ENCODE results near the gene ZRANB2.

ZRANB2 gene

DNA sequence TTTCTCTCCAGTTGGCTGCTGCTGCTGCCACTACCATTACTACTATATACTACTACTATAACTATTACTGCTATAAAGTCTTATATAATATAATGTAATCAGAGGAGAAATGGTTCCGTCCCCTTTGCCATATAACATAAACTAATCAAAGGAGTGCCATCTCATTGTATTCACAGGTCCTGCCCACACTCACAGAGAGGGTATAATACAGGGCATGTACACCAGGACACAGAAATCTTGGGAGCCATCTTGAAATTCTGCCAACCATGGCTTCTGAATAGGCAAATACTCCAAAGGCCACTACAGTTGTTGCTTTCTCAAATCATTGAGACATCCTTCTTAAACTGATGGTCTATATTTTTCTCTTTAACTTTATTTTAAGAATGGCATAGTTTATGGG, 6.9 kb upstream of the ZRANB2 start:
- TF ChIP-seq, protein P1, sequence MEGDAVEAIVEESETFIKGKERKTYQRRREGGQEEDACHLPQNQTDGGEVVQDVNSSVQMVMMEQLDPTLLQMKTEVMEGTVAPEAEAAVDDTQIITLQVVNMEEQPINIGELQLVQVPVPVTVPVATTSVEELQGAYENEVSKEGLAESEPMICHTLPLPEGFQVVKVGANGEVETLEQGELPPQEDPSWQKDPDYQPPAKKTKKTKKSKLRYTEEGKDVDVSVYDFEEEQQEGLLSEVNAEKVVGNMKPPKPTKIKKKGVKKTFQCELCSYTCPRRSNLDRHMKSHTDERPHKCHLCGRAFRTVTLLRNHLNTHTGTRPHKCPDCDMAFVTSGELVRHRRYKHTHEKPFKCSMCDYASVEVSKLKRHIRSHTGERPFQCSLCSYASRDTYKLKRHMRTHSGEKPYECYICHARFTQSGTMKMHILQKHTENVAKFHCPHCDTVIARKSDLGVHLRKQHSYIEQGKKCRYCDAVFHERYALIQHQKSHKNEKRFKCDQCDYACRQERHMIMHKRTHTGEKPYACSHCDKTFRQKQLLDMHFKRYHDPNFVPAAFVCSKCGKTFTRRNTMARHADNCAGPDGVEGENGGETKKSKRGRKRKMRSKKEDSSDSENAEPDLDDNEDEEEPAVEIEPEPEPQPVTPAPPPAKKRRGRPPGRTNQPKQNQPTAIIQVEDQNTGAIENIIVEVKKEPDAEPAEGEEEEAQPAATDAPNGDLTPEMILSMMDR (conservative IDR thresholded peaks at IDR 0.05; ENCODE audit: control insufficient read depth, insufficient read depth, low read depth, low read length), result no peak
- H3K4me3 ChIP-seq (ENCODE audit: control insufficient read depth, low read depth, low read length), result no peak overlapping the region
- no peak for DNase-seq (ENCODE audit: low read depth)

DNA sequence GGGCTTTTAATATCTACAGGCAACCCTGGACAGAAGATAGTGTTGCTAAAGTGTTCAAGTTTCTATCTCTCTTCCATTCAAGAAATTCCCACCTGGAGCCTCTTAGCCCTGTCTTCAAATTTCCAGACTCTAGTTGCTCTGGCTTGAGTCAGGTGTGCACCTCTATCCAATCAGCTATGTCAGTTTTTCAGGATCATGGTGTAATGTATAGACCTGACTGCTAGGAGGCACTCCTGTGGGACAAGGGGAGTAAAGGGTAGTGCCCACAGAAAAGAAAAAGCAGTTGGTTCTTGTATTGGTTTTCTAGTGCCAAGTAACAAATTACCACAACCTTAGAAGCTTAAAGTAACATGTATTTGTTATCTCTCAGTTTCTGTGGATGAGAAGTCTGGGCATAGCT, 6.2 kb upstream of the ZRANB2 start:
- TF ChIP-seq, protein P1 (conservative IDR thresholded peaks at IDR 0.05; ENCODE audit: control insufficient read depth, insufficient read depth, low read depth, low read length), result no peak
- no peak overlapping the region for H3K4me3 ChIP-seq (ENCODE audit: control insufficient read depth, low read depth, low read length)
- DNase-seq (ENCODE audit: low read depth), result no peak

DNA sequence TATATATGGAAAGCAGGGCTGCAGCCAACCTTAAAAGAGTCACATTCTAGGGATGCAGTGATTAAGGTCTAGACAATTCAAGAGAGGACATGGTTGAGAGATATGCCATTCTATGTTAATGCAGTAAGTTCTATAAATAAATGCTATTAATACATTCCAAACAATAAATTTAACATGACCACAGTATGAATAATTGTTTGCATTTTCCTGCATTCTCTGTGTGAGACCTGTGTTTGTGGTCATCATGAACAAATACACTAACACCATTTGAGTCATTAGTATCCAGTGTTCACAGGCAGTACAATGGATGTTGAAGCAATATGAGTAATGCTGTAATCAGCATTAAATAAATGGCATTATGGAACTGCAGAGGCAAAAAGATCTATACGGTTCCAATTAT, 5.5 kb upstream of the ZRANB2 start:
- TF ChIP-seq, protein P1 (conservative IDR thresholded peaks at IDR 0.05; ENCODE audit: control insufficient read depth, insufficient read depth, low read depth, low read length), result no peak
- no peak overlapping the region for H3K4me3 ChIP-seq (ENCODE audit: control insufficient read depth, low read depth, low read length)
- peak; percentile 81 for DNase-seq (ENCODE audit: low read depth)

DNA sequence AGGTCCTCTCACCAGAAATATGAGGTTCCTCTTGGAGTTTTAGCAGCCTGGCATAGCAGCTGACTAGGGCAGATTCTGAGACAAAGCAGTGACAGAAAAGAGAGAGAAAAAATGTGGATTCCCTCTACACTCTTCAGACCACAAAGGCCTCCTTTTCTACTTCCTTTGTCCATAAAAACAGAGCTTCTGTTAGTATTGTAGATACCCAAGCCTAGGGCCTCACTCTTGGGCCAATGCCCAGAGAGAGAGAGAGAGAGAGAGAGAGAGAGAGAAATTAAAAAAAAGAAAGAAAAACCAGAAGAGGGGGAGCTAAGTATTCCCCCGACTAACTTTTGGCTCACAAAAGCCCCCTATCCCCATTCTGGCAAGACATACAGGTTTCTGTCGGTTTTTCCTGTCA, 2.4 kb upstream of the ZRANB2 start:
- H3K4me3 ChIP-seq (ENCODE audit: control insufficient read depth, low read depth, low read length), result no peak overlapping the region
- no peak for DNase-seq (ENCODE audit: low read depth)
- TF ChIP-seq, protein P1 (conservative IDR thresholded peaks at IDR 0.05; ENCODE audit: control insufficient read depth, insufficient read depth, low read depth, low read length), result no peak

DNA sequence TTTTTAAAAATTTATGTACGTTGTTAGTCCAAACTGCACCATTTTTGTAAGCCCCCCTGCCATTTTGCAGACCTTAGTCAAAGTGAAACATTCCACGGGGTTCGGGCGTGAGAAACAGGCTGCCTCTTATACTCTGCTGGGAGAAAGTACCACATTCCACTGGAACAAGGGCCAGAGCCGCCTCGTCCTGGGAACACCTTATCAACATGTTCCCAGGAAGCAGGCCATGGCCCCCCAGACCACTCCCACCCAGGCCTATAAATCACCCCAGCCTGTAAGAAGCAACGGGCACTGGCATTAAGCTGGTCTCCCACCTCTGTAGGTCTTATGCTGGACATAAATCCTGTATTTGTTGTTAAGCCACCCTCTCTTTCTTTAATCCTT, 854 bp upstream of the ZRANB2 start:
- TF ChIP-seq, protein P1 (conservative IDR thresholded peaks at IDR 0.05; ENCODE audit: control insufficient read depth, insufficient read depth, low read depth, low read length), result no peak
- DNase-seq (ENCODE audit: low read depth), result no peak
- H3K4me3 ChIP-seq (ENCODE audit: control insufficient read depth, low read depth, low read length), result peak overlapping the region; percentile 95

DNA sequence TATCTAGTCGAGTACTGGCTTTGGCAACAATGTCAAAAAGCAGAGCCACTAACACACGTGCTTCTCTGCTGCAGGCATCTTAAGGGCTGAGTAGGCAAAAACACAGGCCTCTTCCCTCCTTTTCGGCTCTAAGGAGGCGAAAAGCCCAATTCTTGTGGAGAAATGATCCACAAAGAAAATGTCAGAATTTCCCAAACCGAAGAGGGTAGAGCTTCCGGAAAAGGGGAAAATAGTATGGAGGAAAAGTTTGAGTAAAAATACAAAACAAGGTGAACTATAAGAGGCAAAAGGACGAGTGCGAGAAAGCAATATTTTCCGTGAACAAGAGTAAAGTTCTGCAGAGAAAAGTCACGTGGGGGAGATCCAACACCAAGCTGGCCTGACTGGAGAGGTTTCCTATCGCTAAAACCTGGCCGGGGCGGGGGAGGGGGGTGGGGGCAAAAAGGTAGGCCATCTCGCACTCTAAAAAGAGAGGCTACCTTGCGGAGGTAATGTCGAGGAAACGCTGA, 551 bp downstream of the ZRANB2 start:
- peak overlapping the region; percentile 95 for H3K4me3 ChIP-seq (ENCODE audit: control insufficient read depth, low read depth, low read length)
- TF ChIP-seq, protein P1 (conservative IDR thresholded peaks at IDR 0.05; ENCODE audit: control insufficient read depth, insufficient read depth, low read depth, low read length), result no peak
- DNase-seq (ENCODE audit: low read depth), result peak; percentile 31

DNA sequence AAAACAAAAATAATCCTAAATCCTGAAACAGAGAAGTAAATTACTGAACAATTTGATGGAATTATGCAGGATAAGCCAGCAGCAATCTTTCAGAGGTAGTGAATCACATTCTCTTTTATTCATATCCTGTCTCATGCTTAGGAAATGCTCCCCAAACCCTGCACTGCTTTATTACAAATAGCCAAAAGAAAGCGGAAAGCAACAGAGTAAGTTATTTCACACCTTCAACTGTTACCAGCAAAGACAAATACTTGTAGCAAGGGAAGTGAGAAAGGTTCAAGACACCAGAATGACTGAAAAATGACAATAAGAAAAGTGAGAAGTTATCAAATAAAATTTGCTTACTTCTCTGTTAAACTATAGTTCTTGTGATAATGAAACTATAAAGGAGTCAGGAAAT, 6.2 kb downstream of the ZRANB2 start:
- TF ChIP-seq, protein P1 (conservative IDR thresholded peaks at IDR 0.05; ENCODE audit: control insufficient read depth, insufficient read depth, low read depth, low read length), result no peak
- no peak overlapping the region for H3K4me3 ChIP-seq (ENCODE audit: control insufficient read depth, low read depth, low read length)
- DNase-seq (ENCODE audit: low read depth), result no peak
